Neutrophil (primary cell): ENCODE measurements around the gene MANBA.

ENCODE experiments used
- H3K27ac ChIP-seq: fragments of 200-600 bp; sonication (generic); 2 replicates; pipeline ENCODE4 v1.5.1; 2016; ENCODE audit warnings: mild to moderate bottlenecking, moderate library complexity
- H3K27me3 ChIP-seq: fragments of 200-600 bp; sonication (generic); 2 replicates; pipeline ENCODE4 v1.6.0; 2016; ENCODE audit warnings: mild to moderate bottlenecking
- H3K36me3 ChIP-seq: fragments of 200-600 bp; sonication (generic); 2 replicates; pipeline ENCODE4 v1.5.1; 2017
- H3K4me1 ChIP-seq, 2 experiments: fragments of 200-600 bp in 1 of 2; sonication (generic) in 1 of 2; 1 replicate in 1 of 2; 2 replicates in 1 of 2; pipeline versions ENCODE4 v1.5.1 to v1.6.1; 2013 to 2016; ENCODE audit warnings: low read depth in 1 of 2, low read length in 1 of 2, mild to moderate bottlenecking in 1 of 2, moderate library complexity in 1 of 2; ENCODE audit not compliant: control insufficient read depth in 1 of 2, insufficient read depth in 1 of 2
- H3K4me3 ChIP-seq, 2 experiments: fragments of 200-600 bp in 1 of 2; sonication (generic) in 1 of 2; 1 replicate in 1 of 2; 2 replicates in 1 of 2; pipeline ENCODE4 v1.5.1; 2013 to 2016; ENCODE audit warnings: low read depth in 1 of 2, low read length in 1 of 2, mild to moderate bottlenecking in 1 of 2, moderate library complexity in 1 of 2
- H3K9me3 ChIP-seq: fragments of 200-600 bp; sonication (generic); 2 replicates; pipeline ENCODE4 v1.5.1; 2016
- CTCF ChIP-seq: fragments of 200-600 bp; sonication (generic); IDR thresholded peaks from 2 replicates; pipeline ENCODE4 v1.5.1; 2016; ENCODE audit warnings: antibody characterized with exemption

The MANBA gene

GRCh38 chr4:102596532-102596931, 164.2 kb downstream of the MANBA start:
- Histone ChIP-seq H3K27ac (no peak overlapping the region), H3K4me1 (no peaks in the 10 kb centered on the region), H3K4me3 (no peak overlapping the region), H3K27me3 (no peaks in the 10 kb centered on the region), H3K36me3 (peaks cover 75% of the 10 kb centered on the region), H3K9me3 (no peaks in the 10 kb centered on the region)
- no peak for TF ChIP-seq CTCF

GRCh38 chr4:102594000-102594399, 166.8 kb downstream of the MANBA start:
- H3K27ac ChIP-seq: no peak overlapping the region
- no peaks in the 10 kb centered on the region for H3K4me1 ChIP-seq
- peaks cover 57% of the 10 kb centered on the region for H3K36me3 ChIP-seq
- H3K9me3 ChIP-seq: no peaks in the 10 kb centered on the region
- no peak overlapping the region for H3K4me3 ChIP-seq
- TF ChIP-seq CTCF: no peak
- no peaks in the 10 kb centered on the region for H3K27me3 ChIP-seq

GRCh38 chr4:102593147-102593546, 167.6 kb downstream of the MANBA start:
- H3K27ac ChIP-seq: no peak overlapping the region
- H3K27me3 ChIP-seq: no peaks in the 10 kb centered on the region
- peaks cover 50% of the 10 kb centered on the region for H3K36me3 ChIP-seq
- no peaks in the 10 kb centered on the region for H3K4me1 ChIP-seq
- no peak overlapping the region for H3K4me3 ChIP-seq
- no peak for TF ChIP-seq CTCF
- no peaks in the 10 kb centered on the region for H3K9me3 ChIP-seq

GRCh38 chr4:102592256-102592655, 168.5 kb downstream of the MANBA start:
- no peaks in the 10 kb centered on the region for H3K27me3 ChIP-seq
- TF ChIP-seq CTCF: no peak
- no peaks in the 10 kb centered on the region for H3K4me1 ChIP-seq
- H3K27ac ChIP-seq: no peak overlapping the region
- H3K9me3 ChIP-seq: no peaks in the 10 kb centered on the region
- H3K36me3 ChIP-seq: peaks cover 50% of the 10 kb centered on the region
- H3K4me3 ChIP-seq: no peak overlapping the region

GRCh38 chr4:102589743-102590142, 171.0 kb downstream of the MANBA start:
- peaks cover 50% of the 10 kb centered on the region for H3K36me3 ChIP-seq
- H3K27ac ChIP-seq: no peak overlapping the region
- H3K4me3 ChIP-seq: no peak overlapping the region
- no peaks in the 10 kb centered on the region for H3K27me3 ChIP-seq
- H3K4me1 ChIP-seq: no peaks in the 10 kb centered on the region
- H3K9me3 ChIP-seq: no peaks in the 10 kb centered on the region
- TF ChIP-seq CTCF: no peak

GRCh38 chr4:102586644-102587021, 174.1 kb downstream of the MANBA start:
- H3K4me1 ChIP-seq: no peaks in the 10 kb centered on the region
- H3K27ac ChIP-seq: no peak overlapping the region
- H3K36me3 ChIP-seq: peaks cover 73% of the 10 kb centered on the region
- H3K9me3 ChIP-seq: no peaks in the 10 kb centered on the region
- no peak overlapping the region for H3K4me3 ChIP-seq
- H3K27me3 ChIP-seq: no peaks in the 10 kb centered on the region
- no peak for TF ChIP-seq CTCF
